ENCODE results near the gene RALGAPB. TPM values are rescaled to one million over a fixed set of nuclear protein-coding genes. Genes with fewer than 3 reads are reported as not detected.

The RALGAPB gene
- total RNA-seq, 1 experiment from 2014 or later, result 36.7 TPM

DNA sequence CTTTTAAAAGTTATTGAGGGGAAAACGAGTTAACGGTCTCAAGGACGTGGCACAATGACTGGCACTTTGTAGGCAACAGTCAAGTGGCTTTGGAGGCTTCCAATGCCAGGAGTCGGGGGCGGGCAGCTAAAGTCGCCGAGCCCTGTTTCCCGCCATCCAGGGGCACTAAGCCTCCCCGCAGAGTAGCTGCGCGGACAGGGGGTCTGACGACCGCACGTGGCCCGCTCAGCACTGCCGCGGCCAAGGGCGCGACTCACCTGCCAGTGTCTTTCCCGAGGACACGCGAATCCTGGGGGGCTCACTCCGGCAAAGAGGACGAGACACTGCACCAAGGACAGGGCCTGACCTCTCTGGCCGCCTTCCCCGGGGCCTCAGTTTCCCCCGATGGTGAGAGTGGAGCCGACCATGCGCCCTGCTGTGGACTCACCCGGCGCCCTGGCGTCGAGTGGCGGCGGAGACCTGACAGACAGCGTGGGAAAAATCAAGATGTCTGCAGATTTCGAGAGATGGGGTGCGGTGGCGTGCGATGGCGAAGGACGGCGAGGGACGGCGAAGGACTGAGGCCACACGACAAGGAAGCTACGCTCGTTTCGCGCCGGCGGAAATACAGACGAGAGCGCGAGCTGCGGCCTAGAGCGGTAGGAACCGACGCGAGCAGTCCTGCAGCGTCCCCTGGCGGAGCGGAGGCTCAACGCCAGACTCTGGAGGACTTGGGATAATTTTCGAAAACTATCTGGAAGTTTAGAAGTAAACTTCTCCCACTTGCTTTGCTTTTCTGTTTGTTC is 37.7 kb upstream of the RALGAPB start, which contains the start of gene SNHG17 (continued):
- TF ChIP-seq GABPB1 (CRISPR knock-in tag; IDR thresholded peaks at IDR 0.05) (peak; percentile 93), ZBTB43 (CRISPR knock-in tag; IDR thresholded peaks at IDR 0.05) (peak; percentile 92; the same call in 1 of the 2 replicates), SOX15 (CRISPR knock-in tag; IDR thresholded peaks at IDR 0.05) (no peak), ELF4 (CRISPR knock-in tag; IDR thresholded peaks at IDR 0.05; ENCODE audit: low read depth) (peak; percentile 88; the same call in 1 of the 2 replicates), NR2C2 (CRISPR knock-in tag; IDR thresholded peaks at IDR 0.05) (no peak), TEAD4 (CRISPR knock-in tag; IDR thresholded peaks at IDR 0.05) (peak; percentile 32; the same call in 1 of the 2 replicates), PREB (CRISPR knock-in tag; IDR thresholded peaks at IDR 0.05; ENCODE audit: borderline replicate concordance) (peak; percentile 90; the same call in 1 of the 2 replicates), HMGXB4 (CRISPR knock-in tag; IDR thresholded peaks at IDR 0.05) (peak; percentile 95), ZNF263 (CRISPR knock-in tag; IDR thresholded peaks at IDR 0.05; ENCODE audit: low read depth) (no peak), RORB (CRISPR knock-in tag; IDR thresholded peaks at IDR 0.05) (no peak), MXD4 (CRISPR knock-in tag; IDR thresholded peaks at IDR 0.05; ENCODE audit: borderline replicate concordance) (no peak), NR3C1 (CRISPR knock-in tag; conservative IDR thresholded peaks at IDR 0.05; ENCODE audit: low read depth) (no peak), OVOL2 (CRISPR knock-in tag; IDR thresholded peaks at IDR 0.05; ENCODE audit: borderline replicate concordance) (no peak), ZMAT4 (CRISPR knock-in tag; IDR thresholded peaks at IDR 0.05) (no peak), IRF2 (CRISPR knock-in tag; IDR thresholded peaks at IDR 0.05; ENCODE audit: borderline replicate concordance, low read depth) (no peak)
- TF ChIP-seq, protein P1, sequence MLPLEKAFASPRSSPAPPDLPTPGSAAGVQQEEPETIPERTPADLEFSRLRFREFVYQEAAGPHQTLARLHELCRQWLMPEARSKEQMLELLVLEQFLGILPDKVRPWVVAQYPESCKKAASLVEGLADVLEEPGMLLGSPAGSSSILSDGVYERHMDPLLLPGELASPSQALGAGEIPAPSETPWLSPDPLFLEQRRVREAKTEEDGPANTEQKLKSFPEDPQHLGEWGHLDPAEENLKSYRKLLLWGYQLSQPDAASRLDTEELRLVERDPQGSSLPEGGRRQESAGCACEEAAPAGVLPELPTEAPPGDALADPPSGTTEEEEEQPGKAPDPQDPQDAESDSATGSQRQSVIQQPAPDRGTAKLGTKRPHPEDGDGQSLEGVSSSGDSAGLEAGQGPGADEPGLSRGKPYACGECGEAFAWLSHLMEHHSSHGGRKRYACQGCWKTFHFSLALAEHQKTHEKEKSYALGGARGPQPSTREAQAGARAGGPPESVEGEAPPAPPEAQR (CRISPR knock-in tag; IDR thresholded peaks at IDR 0.05), result 0 out of 2 replicates have a peak, but pooled peaks have one; percentile 33

GRCh38 chr20:38435555-38435939 is 37.1 kb upstream of the RALGAPB start:
- Mint-ChIP-seq H3K4me1 (peaks cover 24% of the 10 kb centered on the region), H3K27ac (no peak overlapping the region)
- ATAC-seq, result no peak; the same call in 1 of the 2 replicates
- no peak for TF ChIP-seq ZNF416 (CRISPR knock-in tag; IDR thresholded peaks at IDR 0.05)
- TF ChIP-seq FOXP1 (CRISPR knock-in tag; IDR thresholded peaks at IDR 0.05; ENCODE audit: borderline replicate concordance), result no peak
- no peak for TF ChIP-seq MXD4 (CRISPR knock-in tag; IDR thresholded peaks at IDR 0.05; ENCODE audit: borderline replicate concordance)
- no peak for TF ChIP-seq CTCF (IDR thresholded peaks at IDR 0.05)
- TF ChIP-seq SMAD3 (CRISPR knock-in tag; IDR thresholded peaks at IDR 0.05; ENCODE audit: borderline replicate concordance), result no peak
- no peak for TF ChIP-seq PREB (CRISPR knock-in tag; IDR thresholded peaks at IDR 0.05; ENCODE audit: borderline replicate concordance)
- TF ChIP-seq ZNF396 (CRISPR knock-in tag; IDR thresholded peaks at IDR 0.05; ENCODE audit: borderline replicate concordance), result no peak
- no peak for TF ChIP-seq FOXJ3 (CRISPR knock-in tag; IDR thresholded peaks at IDR 0.05; ENCODE audit: borderline replicate concordance)
- TF ChIP-seq TEAD1 (CRISPR knock-in tag; IDR thresholded peaks at IDR 0.05), result no peak
- TF ChIP-seq SOX15 (CRISPR knock-in tag; IDR thresholded peaks at IDR 0.05), result no peak
- no peak for TF ChIP-seq NR1H2 (CRISPR knock-in tag; IDR thresholded peaks at IDR 0.05)
- no peak for TF ChIP-seq NFATC4 (CRISPR knock-in tag; IDR thresholded peaks at IDR 0.05)
- TF ChIP-seq NFE2L1 (CRISPR knock-in tag; IDR thresholded peaks at IDR 0.05), result no peak
- TF ChIP-seq GABPB1 (CRISPR knock-in tag; IDR thresholded peaks at IDR 0.05), result no peak
- no peak for TF ChIP-seq CREB1 (CRISPR knock-in tag; IDR thresholded peaks at IDR 0.05)

More at GRCh38 chr20:38435555-38435939, 37.1 kb upstream of the RALGAPB start:
- POLR2A ChIA-PET, result interaction anchor here (0.6 to 2.0 kb wide), 6 partner anchors 10 to 37 kb away, joined by 3 to 21 read pairs (median 5); partner anchors contain the start of gene RALGAPB
- CTCF ChIA-PET, result interaction anchor here (0.7 to 5.6 kb wide), 14 partner anchors 9 to 104 kb away, joined by 3 to 65 read pairs (median 5); partner anchors contain the start of gene RALGAPB
- Mint-ChIP-seq H3K27me3 (ENCODE audit: low read depth) (peaks cover 3% of the 10 kb centered on the region; the same call in 1 of the 2 replicates), H3K36me3 (peaks cover 42% of the 10 kb centered on the region), H3K9me3 (no peaks in the 10 kb centered on the region), H3K4me3 (peak overlapping the region; percentile 95)
- DNase-seq (ENCODE audit: low spot score), result no peak
